A673 (cell line): Measurements from ENCODE around the gene EXOSC2.

Source experiments
- CTCF ChIP-seq: fragments of 300-800, 200-600 bp; sonication (generic); conservative IDR thresholded peaks from 2 replicates; pipeline ENCODE4 v1.5.1; 2017; ENCODE audit warnings: low read depth, mild to moderate bottlenecking, antibody characterized with exemption, low read length, moderate library complexity, mixed read lengths
- EZH2 ChIP-seq: fragments of 200-600 bp; sonication (generic); IDR thresholded peaks from 2 replicates; pipeline ENCODE4 v1.6.1; 2017; ENCODE audit warnings: borderline replicate concordance, low read depth, mild to moderate bottlenecking, mixed read lengths, antibody characterized with exemption, low read length; ENCODE audit not compliant: poor library complexity, severe bottlenecking

DNA sequence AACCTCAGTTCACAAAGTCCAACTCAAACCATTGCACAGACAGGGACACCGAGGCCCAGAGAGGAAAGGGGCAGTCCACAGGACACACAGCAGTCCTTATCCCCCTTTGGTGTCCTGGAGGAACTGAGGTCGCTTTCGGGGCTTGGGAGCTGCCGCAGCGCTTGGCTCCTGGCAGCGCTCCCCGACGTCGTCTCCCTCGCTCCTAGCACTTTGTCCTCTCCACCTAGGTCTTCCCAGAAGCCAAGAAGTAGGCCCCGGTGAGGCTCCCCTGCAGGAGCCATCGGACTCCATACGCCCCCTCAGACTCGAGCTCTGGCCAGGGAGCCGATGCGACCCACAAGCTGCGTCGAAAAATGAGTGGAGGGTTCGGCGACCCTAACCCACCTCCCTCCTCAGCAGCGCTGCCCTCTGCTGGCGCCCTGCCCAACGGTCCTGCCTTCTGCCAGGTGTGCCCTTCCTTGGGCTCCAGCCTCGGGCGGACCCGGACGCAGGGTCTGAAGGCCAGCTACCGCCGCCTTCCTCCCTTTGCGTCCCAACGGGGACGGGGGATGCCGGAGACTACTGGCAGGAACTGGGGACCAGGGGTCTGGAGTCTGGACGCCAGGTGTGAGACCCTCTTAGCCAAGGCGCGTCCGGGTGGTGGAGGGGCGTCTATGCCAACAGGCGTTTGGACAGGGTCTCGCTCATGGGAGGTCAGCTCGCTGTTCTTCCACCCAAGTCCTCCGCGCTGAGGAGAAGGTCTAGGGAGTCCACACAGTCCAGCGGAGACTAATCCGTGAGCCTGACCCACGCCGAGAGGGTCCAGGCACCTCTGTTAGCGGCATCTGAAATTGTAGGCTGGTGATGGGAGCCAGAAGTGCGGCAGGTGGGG is 31.2 kb upstream of the EXOSC2 start:
- TF ChIP-seq CTCF (no peak), EZH2 (no peak)
